Uterus (tissue), 2 donors: ENCODE measurements around the gene DTHD1.

Experiments
- POLR2A ChIP-seq, 2 donors: fragments of 450-650 bp; IDR thresholded peaks; one replicate each; pipeline ENCODE4 v1.6.1; 2016; ENCODE audit warnings: antibody characterized with exemption in 2 of 2, mild to moderate bottlenecking in 1 of 2, moderate library complexity in 1 of 2
- TF ChIP-seq, protein P1 (sequence below), 4 experiments: fragments of 200-600 bp in 2 of 4; fragments of 450-650 bp in 2 of 4; sonication (generic) in 2 of 4; IDR thresholded peaks; one replicate each; pipeline ENCODE4 v1.5.1; 2016 to 2019; ENCODE audit warnings: antibody characterized with exemption in 4 of 4, mild to moderate bottlenecking in 2 of 4, moderate library complexity in 1 of 4

DNA sequence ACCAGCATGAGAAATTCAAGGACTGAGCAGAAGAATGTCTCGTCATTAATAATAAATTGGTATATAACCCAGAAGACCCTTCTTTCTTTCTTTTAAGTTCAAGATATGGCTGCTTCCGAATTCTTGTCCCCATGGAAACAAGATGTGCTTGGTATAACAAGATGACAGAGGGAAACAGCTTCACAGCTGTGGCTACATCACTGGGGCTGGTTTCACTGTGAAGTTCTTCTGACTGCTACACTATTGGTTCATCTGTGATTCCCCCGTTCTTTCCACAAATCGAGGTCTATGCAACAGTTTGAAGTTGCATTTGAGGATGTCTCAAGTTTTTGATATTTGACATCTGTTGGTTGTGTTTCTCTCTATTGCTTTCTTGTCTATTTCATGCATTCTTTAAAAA is 12.3 kb upstream of the DTHD1 start:
- TF ChIP-seq, protein P1, sequence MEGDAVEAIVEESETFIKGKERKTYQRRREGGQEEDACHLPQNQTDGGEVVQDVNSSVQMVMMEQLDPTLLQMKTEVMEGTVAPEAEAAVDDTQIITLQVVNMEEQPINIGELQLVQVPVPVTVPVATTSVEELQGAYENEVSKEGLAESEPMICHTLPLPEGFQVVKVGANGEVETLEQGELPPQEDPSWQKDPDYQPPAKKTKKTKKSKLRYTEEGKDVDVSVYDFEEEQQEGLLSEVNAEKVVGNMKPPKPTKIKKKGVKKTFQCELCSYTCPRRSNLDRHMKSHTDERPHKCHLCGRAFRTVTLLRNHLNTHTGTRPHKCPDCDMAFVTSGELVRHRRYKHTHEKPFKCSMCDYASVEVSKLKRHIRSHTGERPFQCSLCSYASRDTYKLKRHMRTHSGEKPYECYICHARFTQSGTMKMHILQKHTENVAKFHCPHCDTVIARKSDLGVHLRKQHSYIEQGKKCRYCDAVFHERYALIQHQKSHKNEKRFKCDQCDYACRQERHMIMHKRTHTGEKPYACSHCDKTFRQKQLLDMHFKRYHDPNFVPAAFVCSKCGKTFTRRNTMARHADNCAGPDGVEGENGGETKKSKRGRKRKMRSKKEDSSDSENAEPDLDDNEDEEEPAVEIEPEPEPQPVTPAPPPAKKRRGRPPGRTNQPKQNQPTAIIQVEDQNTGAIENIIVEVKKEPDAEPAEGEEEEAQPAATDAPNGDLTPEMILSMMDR (IDR thresholded peaks at IDR 0.05): no peak
- TF ChIP-seq POLR2A (IDR thresholded peaks at IDR 0.05): no peak
